Spleen (tissue), 7 donors: ENCODE results near the gene EIF3K.

Experiments used
- POLR2A ChIP-seq, 3 donors: fragments of 450-650 bp; IDR thresholded peaks; one replicate each; pipeline ENCODE4 v1.5.1; 2017; ENCODE audit warnings: antibody characterized with exemption in 3 of 3, mild to moderate bottlenecking in 1 of 3
- POLR2AphosphoS5 ChIP-seq, 3 donors: sonication (generic); formaldehyde crosslinking; IDR thresholded peaks; one replicate each; pipeline ENCODE4 v1.5.1; 2017; ENCODE audit warnings: antibody characterized with exemption in 3 of 3
- TF ChIP-seq, protein P1 (sequence below), 11 experiments: fragments of 200-600 bp in 7 of 11; fragments of 450-650 bp in 4 of 11; sonication (generic) in 4 of 11; IDR thresholded peaks in 8 of 11; conservative IDR thresholded peaks in 3 of 11; 1 replicate in 7 of 11; 2 replicates in 4 of 11; pipeline versions ENCODE4 v1.4.0 to v1.8.0; 2016 to 2021; ENCODE audit warnings: antibody characterized with exemption in 11 of 11, inconsistent platforms in 4 of 11, mild to moderate bottlenecking in 1 of 11
- donor health status: DM: no; HTN: no; CAD: no; lungs with moderate emphysema.
- donor health status: DM: no; HTN: no; CAD: no.
- donor health status: DM: no; HTN: no; CAD: no.

- TF ChIP-seq, protein P1, sequence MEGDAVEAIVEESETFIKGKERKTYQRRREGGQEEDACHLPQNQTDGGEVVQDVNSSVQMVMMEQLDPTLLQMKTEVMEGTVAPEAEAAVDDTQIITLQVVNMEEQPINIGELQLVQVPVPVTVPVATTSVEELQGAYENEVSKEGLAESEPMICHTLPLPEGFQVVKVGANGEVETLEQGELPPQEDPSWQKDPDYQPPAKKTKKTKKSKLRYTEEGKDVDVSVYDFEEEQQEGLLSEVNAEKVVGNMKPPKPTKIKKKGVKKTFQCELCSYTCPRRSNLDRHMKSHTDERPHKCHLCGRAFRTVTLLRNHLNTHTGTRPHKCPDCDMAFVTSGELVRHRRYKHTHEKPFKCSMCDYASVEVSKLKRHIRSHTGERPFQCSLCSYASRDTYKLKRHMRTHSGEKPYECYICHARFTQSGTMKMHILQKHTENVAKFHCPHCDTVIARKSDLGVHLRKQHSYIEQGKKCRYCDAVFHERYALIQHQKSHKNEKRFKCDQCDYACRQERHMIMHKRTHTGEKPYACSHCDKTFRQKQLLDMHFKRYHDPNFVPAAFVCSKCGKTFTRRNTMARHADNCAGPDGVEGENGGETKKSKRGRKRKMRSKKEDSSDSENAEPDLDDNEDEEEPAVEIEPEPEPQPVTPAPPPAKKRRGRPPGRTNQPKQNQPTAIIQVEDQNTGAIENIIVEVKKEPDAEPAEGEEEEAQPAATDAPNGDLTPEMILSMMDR (IDR thresholded peaks at IDR 0.05 in 8 of 11, conservative IDR thresholded peaks at IDR 0.05 in 3 of 11), result no peak
- TF ChIP-seq POLR2A (IDR thresholded peaks at IDR 0.05) (no peak), POLR2AphosphoS5 (IDR thresholded peaks at IDR 0.05) (peak in 1 of 3 donors; percentile 12)
Observed at GRCh38 chr19:38657633-38658222, 38.7 kb downstream of the EIF3K start.
